ENCODE measurements around the gene INTS13.

DNA sequence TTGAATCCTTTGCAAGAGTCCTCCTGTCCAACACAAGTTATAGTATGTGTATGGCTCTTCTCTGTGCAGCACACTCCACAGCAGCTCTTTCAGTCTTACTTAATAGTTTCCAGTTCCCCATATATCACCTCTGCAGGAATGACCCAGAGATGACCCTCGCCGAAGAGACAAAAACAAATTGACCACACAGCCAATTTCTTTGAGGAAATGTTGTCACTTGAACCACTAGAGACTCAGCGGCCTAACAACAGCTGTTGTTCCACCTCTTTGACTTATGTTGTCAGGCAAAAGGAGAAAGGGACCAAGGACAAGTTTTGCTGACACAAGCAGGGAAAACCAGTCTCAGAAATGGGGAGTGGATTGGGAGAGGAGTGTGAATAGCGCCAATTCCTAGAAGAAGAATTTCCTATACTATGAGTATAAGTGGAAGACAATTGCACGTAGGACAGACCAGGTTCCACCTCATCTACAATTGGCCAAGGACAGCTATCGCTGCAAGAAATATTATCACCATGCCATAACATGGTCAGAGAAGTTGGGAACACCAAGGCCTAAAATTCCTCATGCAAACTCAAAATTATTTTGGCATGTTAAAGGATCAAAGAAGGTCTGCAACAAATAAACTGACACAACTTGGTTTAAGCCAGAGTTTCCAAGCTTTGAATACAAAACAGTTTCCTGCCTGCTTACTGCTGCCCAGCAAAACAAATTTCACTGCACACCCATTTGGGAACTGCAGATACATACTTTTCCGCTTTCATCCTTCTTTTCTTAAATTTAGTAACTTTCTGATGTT lies 63.1 kb downstream of the INTS13 start:
- TF ChIP-seq, protein P1, sequence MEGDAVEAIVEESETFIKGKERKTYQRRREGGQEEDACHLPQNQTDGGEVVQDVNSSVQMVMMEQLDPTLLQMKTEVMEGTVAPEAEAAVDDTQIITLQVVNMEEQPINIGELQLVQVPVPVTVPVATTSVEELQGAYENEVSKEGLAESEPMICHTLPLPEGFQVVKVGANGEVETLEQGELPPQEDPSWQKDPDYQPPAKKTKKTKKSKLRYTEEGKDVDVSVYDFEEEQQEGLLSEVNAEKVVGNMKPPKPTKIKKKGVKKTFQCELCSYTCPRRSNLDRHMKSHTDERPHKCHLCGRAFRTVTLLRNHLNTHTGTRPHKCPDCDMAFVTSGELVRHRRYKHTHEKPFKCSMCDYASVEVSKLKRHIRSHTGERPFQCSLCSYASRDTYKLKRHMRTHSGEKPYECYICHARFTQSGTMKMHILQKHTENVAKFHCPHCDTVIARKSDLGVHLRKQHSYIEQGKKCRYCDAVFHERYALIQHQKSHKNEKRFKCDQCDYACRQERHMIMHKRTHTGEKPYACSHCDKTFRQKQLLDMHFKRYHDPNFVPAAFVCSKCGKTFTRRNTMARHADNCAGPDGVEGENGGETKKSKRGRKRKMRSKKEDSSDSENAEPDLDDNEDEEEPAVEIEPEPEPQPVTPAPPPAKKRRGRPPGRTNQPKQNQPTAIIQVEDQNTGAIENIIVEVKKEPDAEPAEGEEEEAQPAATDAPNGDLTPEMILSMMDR (IDR thresholded peaks at IDR 0.05; ENCODE audit: insufficient read depth, low read length, poor library complexity, severe bottlenecking), result no peak
- TF ChIP-seq EZH2phosphoT487 (conservative IDR thresholded peaks at IDR 0.05; ENCODE audit: low read length), result no peak

All from SU-DHL-6 (cell line).